Stromal cell of bone marrow (primary cell): ENCODE results near the gene HS2ST1.
"Not testable (repeated sequence)": the region's sequence is repeated elsewhere in the genome, so short reads cannot be mapped to it uniquely, and the experiment has no call there.

ENCODE experiments used
- DNase-seq: peaks from one replicate; pipeline ENCODE4 v3.0.0-alpha.2; 2012; ENCODE audit warnings: low read depth

Gene HS2ST1

GRCh38 chr1:86971778-86972177, 57.3 kb downstream of the HS2ST1 start:
- DNase-seq: no peak

DNA sequence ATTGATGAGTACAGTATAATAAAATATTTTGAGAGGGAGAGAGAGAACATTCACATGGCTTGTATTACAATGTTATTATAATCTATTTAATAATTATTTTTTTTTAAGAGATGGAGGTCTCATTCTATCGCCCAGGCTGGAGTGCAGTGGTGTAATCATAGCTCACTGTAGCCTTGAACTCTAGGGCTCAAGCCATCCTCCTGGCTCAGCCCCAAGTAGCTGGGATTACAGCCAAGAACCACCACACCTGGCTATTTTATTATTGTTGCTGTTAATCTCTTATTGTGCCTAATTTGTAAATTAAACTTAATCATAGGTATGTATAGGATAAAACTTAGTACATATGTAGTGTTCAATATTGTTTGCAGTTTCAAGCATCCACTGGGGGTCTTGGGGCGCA, 57.8 kb downstream of the HS2ST1 start:
- no peak for DNase-seq

DNA sequence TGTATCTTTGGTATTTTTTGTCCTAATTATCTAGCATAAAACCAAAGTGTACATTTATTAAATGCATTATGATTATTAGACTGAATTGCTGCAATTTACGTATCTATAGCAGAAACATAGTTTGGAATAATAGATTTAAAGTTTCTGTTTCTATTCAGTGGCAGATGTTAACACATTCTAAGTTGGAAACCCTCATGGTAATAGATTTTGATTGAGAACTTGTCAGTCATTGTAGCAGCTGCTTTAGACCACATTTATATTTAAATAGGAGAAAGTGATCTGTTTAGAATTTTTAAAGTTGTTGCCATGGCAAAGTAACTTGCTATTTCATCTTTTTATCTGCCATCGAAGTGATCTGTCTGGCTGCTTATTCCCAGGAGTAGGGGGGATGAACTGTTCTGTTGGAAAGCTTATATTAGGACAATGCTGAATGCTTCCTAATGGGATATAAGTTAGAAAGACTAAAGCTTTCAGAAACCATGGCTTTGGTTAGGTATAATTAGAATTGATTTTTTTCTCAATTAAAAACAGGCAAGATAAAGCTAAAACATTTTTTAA, 61.6 kb downstream of the HS2ST1 start:
- no peak for DNase-seq

GRCh38 chr1:86976664-86977063, 62.2 kb downstream of the HS2ST1 start:
- DNase-seq: no peak

- DNase-seq: no peak
Measured at GRCh38 chr1:86981482-86982213, 67.2 kb downstream of the HS2ST1 start.

DNA sequence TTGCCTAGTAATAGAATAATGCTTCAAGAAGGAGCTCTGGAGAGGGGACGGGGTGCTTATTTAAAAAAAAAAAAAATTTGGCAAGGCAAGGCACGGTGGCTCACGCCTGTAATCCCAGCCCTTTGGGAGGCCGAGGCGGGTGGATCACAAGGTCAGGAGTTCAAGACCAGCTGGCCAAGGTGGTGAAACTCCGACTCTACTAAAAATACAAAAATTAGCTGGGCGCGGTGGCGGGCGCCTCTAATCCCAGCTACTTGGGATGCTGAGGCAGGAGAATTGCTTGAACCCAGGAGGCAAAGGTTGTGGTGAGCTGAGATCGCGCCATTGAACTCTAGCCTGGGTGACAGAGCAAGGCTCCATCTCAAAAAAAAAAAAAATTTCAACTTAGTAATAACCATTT, 69.2 kb downstream of the HS2ST1 start:
- DNase-seq: not testable (repeated sequence)

DNA sequence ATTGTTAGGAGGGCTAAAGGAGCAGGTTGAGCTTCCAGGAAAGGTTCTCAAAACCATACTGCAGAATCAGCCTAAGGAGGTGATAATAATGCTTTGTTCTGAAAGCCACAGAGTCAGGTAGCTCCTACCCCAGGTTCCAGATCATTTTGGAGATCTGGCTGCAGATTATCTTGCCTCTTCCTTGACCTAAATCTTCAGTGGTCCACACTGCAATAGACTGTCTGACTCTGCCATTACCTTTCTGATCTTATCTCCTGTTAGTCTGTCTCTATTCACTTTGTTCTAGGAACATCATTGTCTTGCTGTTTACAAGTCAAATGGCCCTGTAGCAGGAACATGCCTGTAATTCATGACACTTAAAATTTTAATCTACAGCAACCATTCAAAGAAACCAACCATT, 73.0 kb downstream of the HS2ST1 start:
- no peak for DNase-seq

GRCh38 chr1:86988835-86989234, 74.4 kb downstream of the HS2ST1 start:
- no peak for DNase-seq

GRCh38 chr1:86989690-86990089, 75.3 kb downstream of the HS2ST1 start:
- DNase-seq: not testable (repeated sequence)

DNA sequence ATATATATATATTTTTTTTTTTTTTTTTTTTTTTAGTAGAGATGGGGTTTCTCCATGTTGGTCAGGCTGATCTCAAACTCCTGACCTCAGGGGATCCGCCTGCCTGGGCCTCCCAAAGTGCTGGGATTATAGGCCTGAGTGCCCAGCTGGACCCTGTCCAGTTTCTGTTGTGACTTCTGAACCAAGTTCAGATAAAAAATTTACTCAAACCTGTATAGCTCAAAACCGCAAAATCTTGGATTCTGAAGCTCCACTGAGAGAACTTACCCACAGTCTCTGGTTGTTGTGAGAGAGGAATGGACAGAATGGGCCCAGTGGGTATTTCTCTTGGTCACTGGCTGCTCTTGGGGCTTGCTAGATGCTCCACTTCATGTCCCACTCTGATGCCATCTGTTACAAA, 76.4 kb downstream of the HS2ST1 start:
- DNase-seq: no peak

DNA sequence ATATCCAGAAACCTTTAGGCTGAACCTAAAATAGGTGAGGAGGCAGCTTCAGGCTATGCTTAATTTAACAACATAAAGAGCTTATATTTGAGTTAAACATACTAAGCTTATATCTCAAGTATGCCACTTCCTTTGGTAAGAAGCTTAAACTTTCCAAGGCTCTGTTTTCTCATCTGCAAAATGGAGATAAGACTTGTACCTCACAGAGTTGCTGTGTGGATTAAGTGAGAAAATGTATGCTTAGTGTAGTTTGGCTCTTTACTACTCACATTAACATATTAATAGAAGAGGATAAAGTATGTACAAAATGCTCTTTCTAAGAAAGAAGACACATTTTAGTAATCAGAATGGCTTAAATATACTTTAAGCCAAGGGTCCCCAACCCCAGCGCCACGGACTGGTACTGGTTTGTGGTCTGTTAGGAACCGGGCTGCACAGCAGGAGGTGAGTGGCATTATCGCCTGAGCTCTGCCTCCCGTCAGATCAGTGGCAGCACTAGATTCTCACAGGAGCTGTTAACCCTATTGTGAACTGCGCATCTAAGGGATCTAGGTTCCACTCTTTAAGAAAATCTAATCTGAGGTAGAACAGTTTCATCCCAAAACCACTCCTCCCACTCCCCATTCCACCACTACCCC, 77.2 kb downstream of the HS2ST1 start:
- no peak for DNase-seq

DNA sequence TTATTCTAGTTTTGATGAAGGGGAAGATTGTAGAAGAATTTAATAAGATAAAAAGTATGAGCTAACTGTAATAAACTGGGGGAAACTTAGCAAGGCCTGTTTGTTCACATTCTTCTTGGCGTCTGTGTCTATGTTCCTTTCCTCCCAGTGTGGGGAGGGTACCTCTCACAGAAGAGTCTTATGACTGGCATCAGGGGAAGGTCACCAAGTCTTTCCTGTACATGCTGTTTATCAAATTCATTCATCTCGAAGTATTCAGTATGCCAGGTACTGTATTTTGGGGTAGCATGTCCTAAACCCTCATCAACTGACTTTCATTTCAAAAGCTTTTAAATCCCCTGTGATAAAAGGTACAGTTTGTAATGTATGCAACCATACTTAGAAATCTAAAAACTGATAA, 78.4 kb downstream of the HS2ST1 start:
- no peak for DNase-seq

DNA sequence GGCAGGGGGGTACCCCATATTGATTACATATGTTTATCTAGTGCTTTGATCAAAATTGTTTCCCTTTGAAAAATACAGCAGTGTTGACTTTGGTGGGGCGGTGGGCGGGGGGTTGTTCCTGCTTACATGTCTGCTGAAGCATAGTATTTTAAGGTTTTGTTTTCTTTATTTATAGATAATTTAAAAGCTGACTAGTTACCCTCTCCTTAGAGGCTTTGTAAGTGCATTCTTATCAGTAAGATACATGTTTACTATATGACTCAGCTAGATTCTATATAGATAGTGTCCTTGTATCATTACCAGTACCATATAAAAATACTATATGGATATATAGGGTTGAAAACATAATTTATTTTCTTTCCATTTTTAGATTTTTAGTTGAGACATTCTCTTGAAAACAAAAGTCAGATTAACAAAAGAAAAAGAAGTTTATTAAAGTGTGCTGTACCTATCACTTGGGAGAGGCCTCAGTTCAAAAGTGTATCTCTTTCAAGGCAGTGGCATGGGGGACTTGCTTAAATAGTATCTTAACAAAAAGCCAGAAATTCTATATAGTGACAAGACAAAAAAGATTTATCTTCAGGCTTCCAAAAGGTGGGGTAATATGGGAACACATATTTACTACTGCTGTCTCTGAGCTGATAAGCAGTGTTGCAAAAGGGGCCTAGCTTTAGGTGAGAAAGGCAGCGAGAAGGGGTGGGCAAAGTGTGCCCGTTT, 79.0 kb downstream of the HS2ST1 start:
- DNase-seq: no peak

- no peak for DNase-seq
Measured at GRCh38 chr1:86994061-86994460, 79.6 kb downstream of the HS2ST1 start.

DNA sequence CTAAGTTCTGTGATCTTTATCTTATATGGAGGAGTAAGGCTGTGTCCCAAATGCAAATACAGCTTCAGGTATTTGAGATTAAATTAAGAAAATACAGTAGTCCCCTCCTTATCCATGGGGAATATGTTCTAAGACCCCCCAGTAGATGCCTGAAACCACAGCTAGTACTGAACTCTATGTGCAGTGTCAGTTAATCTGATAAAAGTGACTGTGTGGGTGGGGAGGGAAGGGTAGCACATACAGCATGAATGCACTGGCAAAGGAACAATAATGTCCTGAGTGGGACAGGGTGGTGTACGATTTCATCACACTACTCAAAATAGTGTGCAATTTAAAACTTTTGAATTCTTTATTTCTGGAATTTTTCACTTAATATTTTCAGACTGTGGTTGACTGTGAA, 83.1 kb downstream of the HS2ST1 start:
- no peak for DNase-seq

DNA sequence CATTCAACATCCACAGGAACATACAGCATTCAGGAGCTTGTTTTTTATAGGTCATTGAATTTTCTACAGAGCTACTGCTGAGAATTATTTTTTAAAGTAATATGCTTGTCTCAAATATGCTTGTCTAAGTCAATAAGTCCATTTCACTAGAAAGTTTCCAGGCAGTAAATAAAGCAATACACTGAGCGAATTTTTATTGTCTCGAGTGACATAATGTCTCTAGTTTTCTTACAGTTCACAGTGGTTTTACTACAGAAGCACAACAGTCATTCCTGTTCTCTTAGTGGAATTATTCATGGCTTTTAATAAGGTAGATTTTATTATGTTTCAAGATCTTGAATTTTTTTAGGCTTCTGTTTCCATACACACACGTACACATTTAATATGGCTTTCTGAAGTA, 83.8 kb downstream of the HS2ST1 start:
- no peak for DNase-seq

DNA sequence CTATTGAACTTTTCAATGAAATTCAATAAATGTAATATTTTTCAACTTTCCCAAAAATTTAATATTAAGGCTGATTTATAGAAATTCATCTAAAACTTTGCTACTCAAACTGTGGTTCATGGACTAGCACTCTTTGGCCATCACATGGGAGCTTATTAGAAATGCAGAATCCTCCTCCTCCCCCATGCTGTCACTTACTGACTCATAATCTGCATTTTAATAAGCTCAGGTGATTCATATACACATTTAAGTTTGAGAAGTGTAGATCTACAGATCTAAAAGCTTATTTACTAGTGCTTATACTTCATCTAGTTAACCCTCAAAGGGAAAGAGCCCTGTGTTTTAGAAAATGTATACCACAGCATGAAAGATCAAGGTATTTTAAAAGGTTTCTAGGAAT, 84.3 kb downstream of the HS2ST1 start:
- DNase-seq: no peak

- DNase-seq: no peak
Measured at GRCh38 chr1:87000460-87000859, 86.0 kb downstream of the HS2ST1 start.

GRCh38 chr1:87004857-87005256, 90.4 kb downstream of the HS2ST1 start:
- DNase-seq: no peak

DNA sequence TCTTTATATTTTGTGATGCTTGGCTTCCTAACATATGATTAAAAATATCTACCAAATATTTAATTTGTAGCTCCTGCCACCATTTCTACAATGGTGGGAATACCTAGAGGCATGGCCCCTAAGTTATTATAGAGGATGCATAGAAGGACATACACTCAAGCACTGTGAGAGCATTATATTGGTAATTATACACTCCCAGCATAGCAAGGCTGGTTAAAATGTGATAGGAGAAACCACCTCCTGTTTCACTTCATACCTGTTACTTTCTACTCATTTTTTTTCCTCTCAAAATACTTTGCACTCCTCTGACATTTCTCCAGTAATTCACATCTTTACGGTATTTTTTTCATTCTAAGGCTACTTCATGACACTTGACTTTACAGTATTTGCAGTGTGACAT, 92.9 kb downstream of the HS2ST1 start:
- DNase-seq: no peak

GRCh38 chr1:87013385-87013784, 99.0 kb downstream of the HS2ST1 start:
- not testable (repeated sequence) for DNase-seq

DNA sequence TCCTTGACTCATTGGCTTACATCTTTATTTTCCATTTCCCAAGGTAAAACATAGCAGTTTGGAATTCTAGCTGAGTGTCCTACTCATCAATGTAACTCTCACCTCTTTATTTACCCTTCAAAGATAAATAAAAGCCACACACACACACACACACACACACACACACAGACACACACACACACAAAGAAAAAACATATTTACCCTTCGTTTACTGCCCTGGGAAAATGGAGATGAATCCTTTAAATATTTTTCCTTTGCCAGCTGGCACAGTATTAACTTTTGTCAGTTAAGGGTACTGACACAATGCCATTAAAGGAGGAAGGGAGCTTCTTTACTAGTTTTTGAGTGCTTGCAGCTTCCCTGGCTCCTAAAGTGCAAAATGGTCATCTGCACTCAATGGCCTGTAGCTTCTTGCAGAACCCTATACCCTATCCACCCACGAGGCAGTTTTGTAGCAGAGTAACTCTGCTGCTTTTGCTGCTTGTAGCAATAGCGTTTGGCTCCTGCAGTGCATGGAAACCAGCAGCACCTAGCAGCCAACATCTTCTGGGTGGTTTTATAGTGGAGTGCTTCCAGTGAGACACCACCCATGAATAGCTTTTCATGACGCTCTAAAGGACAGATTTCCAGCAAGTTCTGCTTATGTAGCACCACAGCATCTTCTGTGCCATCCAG, 103.7 kb downstream of the HS2ST1 start:
- DNase-seq: no peak
